Neural progenitor cell (in vitro differentiated cells): ENCODE data around the gene TMEM117. TPM values are rescaled to one million over a fixed set of nuclear protein-coding genes. Genes with fewer than 3 reads are reported as not detected.

Experiments
- DNase-seq: peaks from one replicate; pipeline ENCODE4 v3.0.0-alpha.2; 2016; ENCODE audit warnings: low spot score
- H2AFZ ChIP-seq: fragments of 200-600 bp; sonication (generic); replicated peaks from 2 replicates; pipeline ENCODE4 v1.6.1; 2016; ENCODE audit warnings: antibody characterized with exemption
- H3F3A ChIP-seq: fragments of 200-600 bp; sonication (generic); 2 replicates; pipeline ENCODE4 v1.6.1; 2016; ENCODE audit warnings: antibody characterized with exemption, low read depth
- H3K27ac ChIP-seq: fragments of 200-600 bp; sonication (generic); 2 replicates; pipeline ENCODE4 v1.5.1; 2016; ENCODE audit warnings: mild to moderate bottlenecking
- H3K27me3 ChIP-seq: fragments of 200-600 bp; sonication (generic); 2 replicates; pipeline ENCODE4 v1.6.1; 2016; ENCODE audit warnings: mild to moderate bottlenecking, moderate library complexity
- H3K36me3 ChIP-seq: fragments of 200-600 bp; sonication (generic); 2 replicates; pipeline ENCODE4 v1.5.1; 2016
- H3K4me1 ChIP-seq: fragments of 200-600 bp; sonication (generic); 2 replicates; pipeline ENCODE4 v1.6.1; 2016; ENCODE audit warnings: mixed run types
- H3K4me2 ChIP-seq: fragments of 200-600 bp; sonication (generic); 2 replicates; pipeline ENCODE4 v1.6.1; 2016
- H3K4me3 ChIP-seq: fragments of 200-600 bp; sonication (generic); 2 replicates; pipeline ENCODE4 v1.5.1; 2016
- H3K79me2 ChIP-seq: fragments of 200-600 bp; sonication (generic); 2 replicates; pipeline ENCODE4 v1.6.1; 2016; ENCODE audit warnings: low read depth
- H3K9ac ChIP-seq: fragments of 200-600 bp; sonication (generic); 2 replicates; pipeline ENCODE4 v1.6.1; 2016
- H3K9me3 ChIP-seq: fragments of 200-600 bp; sonication (generic); 2 replicates; pipeline ENCODE4 v1.5.1; 2016; ENCODE audit warnings: low read depth
- H4K20me1 ChIP-seq: fragments of 200-600 bp; sonication (generic); 2 replicates; pipeline ENCODE4 v1.6.1; 2016; ENCODE audit warnings: low read depth
- H3K27ac Mint-ChIP-seq: 3 replicates; pipeline ENCODE4 v1.8.0; 2021; ENCODE audit warnings: mixed read lengths
- H3K27me3 Mint-ChIP-seq: 2 replicates; pipeline ENCODE4 v1.8.0; 2022; ENCODE audit warnings: low read depth, mild to moderate bottlenecking, inconsistent platforms, moderate library complexity, mixed read lengths; ENCODE audit not compliant: insufficient read depth
- H3K36me3 Mint-ChIP-seq: 3 replicates; pipeline ENCODE4 v1.8.0; 2021; ENCODE audit warnings: mixed read lengths
- H3K4me1 Mint-ChIP-seq: 3 replicates; pipeline ENCODE4 v1.8.0; 2021; ENCODE audit warnings: mixed read lengths
- H3K4me3 Mint-ChIP-seq: 3 replicates; pipeline ENCODE4 v1.8.0; 2021; ENCODE audit warnings: mild to moderate bottlenecking, moderate library complexity, mixed read lengths
- H3K9me3 Mint-ChIP-seq: 3 replicates; pipeline ENCODE4 v1.8.0; 2020; ENCODE audit warnings: mixed read lengths
- EZH2 ChIP-seq: fragments of 200-600 bp; sonication (generic); IDR thresholded peaks from 2 replicates; pipeline ENCODE4 v1.6.1; 2017; ENCODE audit warnings: antibody characterized with exemption, mild to moderate bottlenecking, moderate library complexity
- EZH2phosphoT487 ChIP-seq: fragments of 200-600 bp; sonication (generic); IDR thresholded peaks from 2 replicates; pipeline ENCODE4 v1.6.1; 2017; ENCODE audit warnings: antibody characterized with exemption
- total RNA-seq: library from RNA; depleted of rRNA; stranded (reverse); fragments of >200 nt; gene quantifications from 2 replicates; pipeline ENCODE4 v1.2.3, GENCODE V29; 2015; ENCODE audit warnings: low replicate concordance
- TF ChIP-seq, protein P1 (sequence below): fragments of 200-600 bp; sonication (generic); IDR thresholded peaks from 2 replicates; pipeline ENCODE4 v1.5.1; 2017; ENCODE audit warnings: antibody characterized with exemption, mild to moderate bottlenecking

Gene TMEM117
- total RNA-seq, 1 donor from 2014 or later: 1.6 TPM

DNA sequence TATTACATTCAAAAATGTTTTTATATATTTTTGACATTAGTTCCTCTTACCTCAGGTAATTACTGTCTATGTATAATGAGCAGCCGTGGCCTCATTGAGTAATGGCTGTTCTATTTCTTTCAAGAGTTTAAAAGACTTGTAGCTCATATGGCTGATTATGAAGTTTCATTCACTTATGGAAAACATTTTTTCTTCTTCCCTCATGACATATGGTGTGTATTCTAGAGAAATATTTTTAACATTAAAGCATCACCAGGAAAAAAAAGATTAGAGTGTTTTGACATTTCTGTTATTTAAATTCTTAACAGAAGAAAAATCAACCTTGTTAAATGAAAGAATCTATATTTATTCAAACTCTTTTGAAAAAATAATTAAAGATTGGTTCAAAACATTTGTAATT is 422.4 kb downstream of the TMEM117 start:
- Mint-ChIP-seq H3K4me1 (no peaks in the 10 kb centered on the region), H3K4me3 (no peak overlapping the region), H3K9me3 (no peaks in the 10 kb centered on the region), H3K36me3 (no peaks in the 10 kb centered on the region), H3K27me3 (no peaks in the 10 kb centered on the region), H3K27ac (no peak overlapping the region)
- Histone ChIP-seq H3K36me3 (no peaks in the 10 kb centered on the region), H3K4me1 (peaks cover 4% of the 10 kb centered on the region), H3K27me3 (no peaks in the 10 kb centered on the region), H3K9me3 (no peaks in the 10 kb centered on the region), H3K4me2 (no peak overlapping the region), H3K27ac (no peak overlapping the region), H3K9ac (no peak overlapping the region), H3F3A (no peaks in the 10 kb centered on the region), H3K79me2 (no peaks in the 10 kb centered on the region), H2AFZ (no peak overlapping the region), H4K20me1 (no peaks in the 10 kb centered on the region), H3K4me3 (no peak overlapping the region)
- TF ChIP-seq, protein P1, sequence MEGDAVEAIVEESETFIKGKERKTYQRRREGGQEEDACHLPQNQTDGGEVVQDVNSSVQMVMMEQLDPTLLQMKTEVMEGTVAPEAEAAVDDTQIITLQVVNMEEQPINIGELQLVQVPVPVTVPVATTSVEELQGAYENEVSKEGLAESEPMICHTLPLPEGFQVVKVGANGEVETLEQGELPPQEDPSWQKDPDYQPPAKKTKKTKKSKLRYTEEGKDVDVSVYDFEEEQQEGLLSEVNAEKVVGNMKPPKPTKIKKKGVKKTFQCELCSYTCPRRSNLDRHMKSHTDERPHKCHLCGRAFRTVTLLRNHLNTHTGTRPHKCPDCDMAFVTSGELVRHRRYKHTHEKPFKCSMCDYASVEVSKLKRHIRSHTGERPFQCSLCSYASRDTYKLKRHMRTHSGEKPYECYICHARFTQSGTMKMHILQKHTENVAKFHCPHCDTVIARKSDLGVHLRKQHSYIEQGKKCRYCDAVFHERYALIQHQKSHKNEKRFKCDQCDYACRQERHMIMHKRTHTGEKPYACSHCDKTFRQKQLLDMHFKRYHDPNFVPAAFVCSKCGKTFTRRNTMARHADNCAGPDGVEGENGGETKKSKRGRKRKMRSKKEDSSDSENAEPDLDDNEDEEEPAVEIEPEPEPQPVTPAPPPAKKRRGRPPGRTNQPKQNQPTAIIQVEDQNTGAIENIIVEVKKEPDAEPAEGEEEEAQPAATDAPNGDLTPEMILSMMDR: no peak
- TF ChIP-seq EZH2phosphoT487 (no peak), EZH2 (no peak)
- DNase-seq: no peak

DNA sequence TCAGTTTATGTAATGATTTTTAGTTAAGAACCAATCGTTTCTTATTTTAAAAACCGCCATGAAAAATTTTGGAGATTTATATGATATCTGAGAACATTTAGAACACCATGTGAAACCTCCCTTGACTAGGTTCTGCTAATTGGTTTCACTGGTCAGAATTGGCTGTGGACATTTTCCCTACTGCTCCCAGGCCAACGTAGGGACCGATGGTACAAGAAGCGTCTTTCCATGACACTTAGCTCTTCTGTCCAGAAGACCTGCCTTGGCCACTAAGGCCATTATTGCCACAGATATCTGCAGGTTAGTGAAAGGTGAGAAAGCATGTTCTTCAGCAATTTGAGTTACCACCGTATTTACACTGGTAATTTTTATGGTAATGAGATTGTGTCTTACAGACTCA is 424.0 kb downstream of the TMEM117 start:
- H3K9me3 Mint-ChIP-seq: no peaks in the 10 kb centered on the region
- H3K79me2 ChIP-seq: no peaks in the 10 kb centered on the region
- DNase-seq: no peak
- no peak overlapping the region for H3K4me3 Mint-ChIP-seq
- H4K20me1 ChIP-seq: no peaks in the 10 kb centered on the region
- H3F3A ChIP-seq: no peaks in the 10 kb centered on the region
- H3K27me3 Mint-ChIP-seq: no peaks in the 10 kb centered on the region
- no peaks in the 10 kb centered on the region for H3K9me3 ChIP-seq
- no peak overlapping the region for H2AFZ ChIP-seq
- H3K9ac ChIP-seq: no peak overlapping the region
- H3K27me3 ChIP-seq: no peaks in the 10 kb centered on the region
- H3K27ac ChIP-seq: no peak overlapping the region
- H3K4me1 Mint-ChIP-seq: no peaks in the 10 kb centered on the region
- TF ChIP-seq EZH2phosphoT487 (no peak), EZH2 (no peak)
- TF ChIP-seq, protein P1: no peak
- no peak overlapping the region for H3K4me3 ChIP-seq
- peaks cover 4% of the 10 kb centered on the region for H3K4me1 ChIP-seq
- no peak overlapping the region for H3K27ac Mint-ChIP-seq
- H3K36me3 ChIP-seq: no peaks in the 10 kb centered on the region
- no peak overlapping the region for H3K4me2 ChIP-seq
- H3K36me3 Mint-ChIP-seq: no peaks in the 10 kb centered on the region

DNA sequence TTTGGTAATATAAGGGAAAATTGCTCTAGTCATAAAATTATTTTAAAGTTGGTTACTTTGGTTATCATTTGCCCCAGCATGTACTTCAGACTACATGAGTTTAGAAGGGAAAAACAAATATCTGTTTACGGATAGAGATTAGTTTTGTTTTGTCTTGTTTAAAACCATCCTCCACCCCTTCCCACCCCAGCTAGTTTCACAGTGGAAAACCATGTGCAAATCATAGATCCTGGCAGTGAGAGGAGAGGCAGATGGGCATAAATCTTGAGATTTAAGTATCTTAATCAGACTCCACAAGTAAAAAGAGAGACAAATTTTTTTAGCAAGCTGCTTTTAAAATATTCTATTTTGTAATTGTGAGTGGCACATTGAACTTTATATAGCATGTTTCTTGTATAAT is 424.7 kb downstream of the TMEM117 start:
- TF ChIP-seq, protein P1: no peak
- TF ChIP-seq EZH2phosphoT487 (no peak), EZH2 (no peak)
- H3K9ac ChIP-seq: no peak overlapping the region
- H3F3A ChIP-seq: no peaks in the 10 kb centered on the region
- H3K27me3 Mint-ChIP-seq: no peaks in the 10 kb centered on the region
- H3K4me3 Mint-ChIP-seq: no peak overlapping the region
- no peak overlapping the region for H3K27ac Mint-ChIP-seq
- peaks cover 4% of the 10 kb centered on the region for H3K4me1 ChIP-seq
- no peaks in the 10 kb centered on the region for H3K36me3 ChIP-seq
- no peaks in the 10 kb centered on the region for H3K79me2 ChIP-seq
- DNase-seq: no peak
- no peak overlapping the region for H3K4me3 ChIP-seq
- H4K20me1 ChIP-seq: no peaks in the 10 kb centered on the region
- H3K4me2 ChIP-seq: no peak overlapping the region
- H3K9me3 ChIP-seq: no peaks in the 10 kb centered on the region
- H3K36me3 Mint-ChIP-seq: no peaks in the 10 kb centered on the region
- H2AFZ ChIP-seq: no peak overlapping the region
- H3K4me1 Mint-ChIP-seq: no peaks in the 10 kb centered on the region
- no peak overlapping the region for H3K27ac ChIP-seq
- no peaks in the 10 kb centered on the region for H3K9me3 Mint-ChIP-seq
- H3K27me3 ChIP-seq: no peaks in the 10 kb centered on the region
